NOMO-1 treated with DMSO at 0.1 percent for 48 hours (cell line): ENCODE results near the gene SRPRB.

ENCODE experiments used
- DNase-seq: peaks from one replicate; lab custom pipeline; 2025; ENCODE audit not compliant: unreplicated experiment; lab: John Stamatoyannopoulos, UW

SRPRB gene

GRCh38 chr3:133825969-133826727, 20.5 kb downstream of the SRPRB start:
- DNase-seq = no peak

GRCh38 chr3:133827136-133827535, 21.5 kb downstream of the SRPRB start:
- no peak for DNase-seq

- DNase-seq = no peak
Observed at GRCh38 chr3:133827684-133828083, 22.1 kb downstream of the SRPRB start.

- DNase-seq = no peak
Observed at GRCh38 chr3:133828576-133829309, 23.1 kb downstream of the SRPRB start.

- DNase-seq = no peak
Observed at GRCh38 chr3:133829310-133829707, 23.7 kb downstream of the SRPRB start.

GRCh38 chr3:133830071-133830470, 24.5 kb downstream of the SRPRB start:
- no peak for DNase-seq

- DNase-seq = no peak
Observed at GRCh38 chr3:133831966-133832801, 26.6 kb downstream of the SRPRB start.

- no peak for DNase-seq
Observed at GRCh38 chr3:133832802-133833144, 27.2 kb downstream of the SRPRB start.

- DNase-seq = no peak
Observed at GRCh38 chr3:133833267-133833666, 27.7 kb downstream of the SRPRB start.

- no peak for DNase-seq
Observed at GRCh38 chr3:133833880-133834620, 28.4 kb downstream of the SRPRB start.

GRCh38 chr3:133834621-133835417, 29.2 kb downstream of the SRPRB start:
- no peak for DNase-seq

- DNase-seq = no peak
Observed at GRCh38 chr3:133835418-133835743, 29.8 kb downstream of the SRPRB start.

GRCh38 chr3:133835961-133836360, 30.3 kb downstream of the SRPRB start:
- DNase-seq = no peak

- no peak for DNase-seq
Observed at GRCh38 chr3:133836497-133837158, 31.0 kb downstream of the SRPRB start.

- no peak for DNase-seq
Observed at GRCh38 chr3:133837487-133838295, 32.1 kb downstream of the SRPRB start.

GRCh38 chr3:133838296-133838789, 32.7 kb downstream of the SRPRB start:
- DNase-seq = no peak

- no peak for DNase-seq
Observed at GRCh38 chr3:133838916-133839800, 33.5 kb downstream of the SRPRB start.
